ENCODE results near the gene BPIFB4.

- TF ChIP-seq POLR2AphosphoS5 (IDR thresholded peaks at IDR 0.05), result no peak
- no peak for TF ChIP-seq CTCF (IDR thresholded peaks at IDR 0.05 in 8 of 11, conservative IDR thresholded peaks at IDR 0.05 in 3 of 11)
Observed at GRCh38 chr20:33065785-33066184, 13.7 kb upstream of the BPIFB4 start.
